HL-60 (cell line): ENCODE measurements around the gene FCER2.

Source experiments
- CTCF ChIP-seq: IDR thresholded peaks from one replicate; pipeline ENCODE4 v1.5.1; 2011; ENCODE audit warnings: low read length, control low read depth, inconsistent platforms; ENCODE audit not compliant: insufficient read depth
- GABPA ChIP-seq: IDR thresholded peaks from 2 replicates; pipeline ENCODE4 v1.6.1; 2012; ENCODE audit warnings: low read depth
- POLR2AphosphoS5 ChIP-seq: IDR thresholded peaks from 2 replicates; pipeline ENCODE4 v1.6.1; 2012; ENCODE audit warnings: low read depth
- TF ChIP-seq, protein P1 (sequence below): IDR thresholded peaks from 2 replicates; pipeline ENCODE4 v1.6.1; 2012; ENCODE audit warnings: low read depth; ENCODE audit not compliant: insufficient replicate concordance

- TF ChIP-seq GABPA (no peak), CTCF (no peak), POLR2AphosphoS5 (no peak)
- TF ChIP-seq, protein P1, sequence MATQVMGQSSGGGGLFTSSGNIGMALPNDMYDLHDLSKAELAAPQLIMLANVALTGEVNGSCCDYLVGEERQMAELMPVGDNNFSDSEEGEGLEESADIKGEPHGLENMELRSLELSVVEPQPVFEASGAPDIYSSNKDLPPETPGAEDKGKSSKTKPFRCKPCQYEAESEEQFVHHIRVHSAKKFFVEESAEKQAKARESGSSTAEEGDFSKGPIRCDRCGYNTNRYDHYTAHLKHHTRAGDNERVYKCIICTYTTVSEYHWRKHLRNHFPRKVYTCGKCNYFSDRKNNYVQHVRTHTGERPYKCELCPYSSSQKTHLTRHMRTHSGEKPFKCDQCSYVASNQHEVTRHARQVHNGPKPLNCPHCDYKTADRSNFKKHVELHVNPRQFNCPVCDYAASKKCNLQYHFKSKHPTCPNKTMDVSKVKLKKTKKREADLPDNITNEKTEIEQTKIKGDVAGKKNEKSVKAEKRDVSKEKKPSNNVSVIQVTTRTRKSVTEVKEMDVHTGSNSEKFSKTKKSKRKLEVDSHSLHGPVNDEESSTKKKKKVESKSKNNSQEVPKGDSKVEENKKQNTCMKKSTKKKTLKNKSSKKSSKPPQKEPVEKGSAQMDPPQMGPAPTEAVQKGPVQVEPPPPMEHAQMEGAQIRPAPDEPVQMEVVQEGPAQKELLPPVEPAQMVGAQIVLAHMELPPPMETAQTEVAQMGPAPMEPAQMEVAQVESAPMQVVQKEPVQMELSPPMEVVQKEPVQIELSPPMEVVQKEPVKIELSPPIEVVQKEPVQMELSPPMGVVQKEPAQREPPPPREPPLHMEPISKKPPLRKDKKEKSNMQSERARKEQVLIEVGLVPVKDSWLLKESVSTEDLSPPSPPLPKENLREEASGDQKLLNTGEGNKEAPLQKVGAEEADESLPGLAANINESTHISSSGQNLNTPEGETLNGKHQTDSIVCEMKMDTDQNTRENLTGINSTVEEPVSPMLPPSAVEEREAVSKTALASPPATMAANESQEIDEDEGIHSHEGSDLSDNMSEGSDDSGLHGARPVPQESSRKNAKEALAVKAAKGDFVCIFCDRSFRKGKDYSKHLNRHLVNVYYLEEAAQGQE = no peak
Observed at GRCh38 chr19:7704280-7705060, 2.5 kb upstream of the FCER2 start.
